NCI-H146 (cell line): Measurements from ENCODE around the gene GABBR2.

Source experiments
- DNase-seq: peaks from one replicate; lab custom pipeline; 2025; lab: John Stamatoyannopoulos, UW

Gene GABBR2

GRCh38 chr9:98538626-98539031, 170.1 kb downstream of the GABBR2 start:
- no peak for DNase-seq

- DNase-seq, result no peak
These were observed 170.5 kb downstream of the GABBR2 start for GRCh38 chr9:98538203-98538602.

- peak; percentile 29 for DNase-seq
These were observed 172.1 kb downstream of the GABBR2 start for GRCh38 chr9:98536542-98537173.

GRCh38 chr9:98533866-98534265, 174.9 kb downstream of the GABBR2 start:
- no peak for DNase-seq

- no peak for DNase-seq
These were observed 175.6 kb downstream of the GABBR2 start for GRCh38 chr9:98533132-98533531.

GRCh38 chr9:98532574-98532973, 176.2 kb downstream of the GABBR2 start:
- DNase-seq, result no peak

GRCh38 chr9:98532147-98532546, 176.6 kb downstream of the GABBR2 start:
- no peak for DNase-seq

- DNase-seq, result no peak
These were observed 177.8 kb downstream of the GABBR2 start for GRCh38 chr9:98530806-98531386.

- no peak for DNase-seq
These were observed 178.5 kb downstream of the GABBR2 start for GRCh38 chr9:98530275-98530674.

GRCh38 chr9:98529841-98530240, 178.9 kb downstream of the GABBR2 start:
- no peak for DNase-seq

GRCh38 chr9:98523231-98523901, 185.4 kb downstream of the GABBR2 start:
- DNase-seq, result peak; percentile 10

GRCh38 chr9:98522487-98522886, 186.2 kb downstream of the GABBR2 start:
- DNase-seq, result no peak

- no peak for DNase-seq
These were observed 187.6 kb downstream of the GABBR2 start for GRCh38 chr9:98521141-98521540.

GRCh38 chr9:98520221-98520960, 188.3 kb downstream of the GABBR2 start:
- DNase-seq, result no peak

- DNase-seq, result no peak
These were observed 189.1 kb downstream of the GABBR2 start for GRCh38 chr9:98519641-98520040.

- DNase-seq, result no peak
These were observed 190.2 kb downstream of the GABBR2 start for GRCh38 chr9:98518556-98518955.

- no peak for DNase-seq
These were observed 191.0 kb downstream of the GABBR2 start for GRCh38 chr9:98517761-98518160.

- DNase-seq, result no peak
These were observed 191.7 kb downstream of the GABBR2 start for GRCh38 chr9:98516897-98517503.

GRCh38 chr9:98516205-98516896, 192.4 kb downstream of the GABBR2 start:
- DNase-seq, result no peak

- no peak for DNase-seq
These were observed 193.1 kb downstream of the GABBR2 start for GRCh38 chr9:98515506-98516204.

- DNase-seq, result no peak
These were observed 193.9 kb downstream of the GABBR2 start for GRCh38 chr9:98514841-98515240.
